ENCODE results near the gene COL24A1.

Gene COL24A1

DNA sequence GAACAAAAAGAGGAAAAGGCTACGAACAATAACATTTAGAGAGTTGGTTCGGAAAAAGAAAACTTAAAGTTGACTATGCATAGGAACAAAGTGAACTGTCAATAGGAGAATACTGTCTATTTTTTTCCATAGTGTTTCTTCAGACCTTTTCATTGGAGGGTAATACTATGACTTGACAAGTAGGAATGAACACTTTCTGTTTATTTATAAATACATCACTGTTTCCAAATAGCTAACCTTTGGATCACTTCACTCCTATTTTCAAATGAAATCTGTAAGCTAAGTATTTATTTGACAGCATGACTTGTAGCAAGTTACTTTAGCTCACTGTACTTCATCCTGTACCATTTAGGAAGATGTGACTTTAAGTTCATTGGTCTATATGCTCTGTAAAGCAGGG, 221.3 kb downstream of the COL24A1 start:
- H3K14ac ChIP-seq (ENCODE audit: low read length): no peak overlapping the region
- no peak overlapping the region for H2BK15ac ChIP-seq (ENCODE audit: low read length)
- no peak overlapping the region for H4K8ac ChIP-seq (ENCODE audit: low read depth, low read length)
- WGBS, 2 donors (ENCODE audit: extremely low coverage in 2 of 2, insufficient read length in 2 of 2, insufficient replicate concordance in 1 of 2): no CpG with 5 or more reads among the region's 2 CpGs
- H3K36me3 ChIP-seq (replicated peaks in 1 of 2; ENCODE audit: control insufficient read depth in 2 of 2, insufficient read depth in 2 of 2, low read length in 2 of 2): no peaks in the 10 kb centered on the region
- H3K4me3 ChIP-seq (ENCODE audit: low read length in 2 of 2): no peak overlapping the region
- H3K4me1 ChIP-seq (ENCODE audit: control insufficient read depth in 2 of 2, insufficient read depth in 1 of 2, low read depth in 1 of 2, low read length in 2 of 2): no peaks in the 10 kb centered on the region
- no peaks in the 10 kb centered on the region for H3K27me3 ChIP-seq (ENCODE audit: control insufficient read depth in 3 of 3, insufficient read depth in 3 of 3, low read depth in 1 of 3, low read length in 3 of 3)
- H3K4me2 ChIP-seq (ENCODE audit: insufficient read depth, low read length, poor library complexity, severe bottlenecking): no peak overlapping the region
- H3K4ac ChIP-seq (ENCODE audit: low read length): no peak overlapping the region
- DNase-seq (ENCODE audit: low spot score): no peak
- H2AK5ac ChIP-seq (ENCODE audit: low read depth, low read length): no peak overlapping the region
- H2AFZ ChIP-seq (ENCODE audit: low read length): no peak overlapping the region
- H2BK120ac ChIP-seq (ENCODE audit: low read depth, low read length): no peak overlapping the region
- no peak overlapping the region for H2BK5ac ChIP-seq (ENCODE audit: low read length)
- no peak overlapping the region for H4K91ac ChIP-seq (ENCODE audit: low read depth, low read length, poor library complexity)
- H3K23ac ChIP-seq (ENCODE audit: low read depth, low read length, poor library complexity): no peak overlapping the region
- H3K18ac ChIP-seq (ENCODE audit: low read length): no peak overlapping the region
- no peak overlapping the region for H3K9ac ChIP-seq (ENCODE audit: low read depth, low read length, poor library complexity)
- no peaks in the 10 kb centered on the region for H3K79me1 ChIP-seq (ENCODE audit: low read depth, low read length)
- H3K9me3 ChIP-seq (replicated peaks in 1 of 2; ENCODE audit: control insufficient read depth in 2 of 2, insufficient read depth in 1 of 2, low read depth in 1 of 2, low read length in 2 of 2): no peaks in the 10 kb centered on the region
- H3K27ac ChIP-seq (replicated peaks; ENCODE audit: low read length): no peak overlapping the region
- no peak overlapping the region for H2BK12ac ChIP-seq (ENCODE audit: low read length)

DNA sequence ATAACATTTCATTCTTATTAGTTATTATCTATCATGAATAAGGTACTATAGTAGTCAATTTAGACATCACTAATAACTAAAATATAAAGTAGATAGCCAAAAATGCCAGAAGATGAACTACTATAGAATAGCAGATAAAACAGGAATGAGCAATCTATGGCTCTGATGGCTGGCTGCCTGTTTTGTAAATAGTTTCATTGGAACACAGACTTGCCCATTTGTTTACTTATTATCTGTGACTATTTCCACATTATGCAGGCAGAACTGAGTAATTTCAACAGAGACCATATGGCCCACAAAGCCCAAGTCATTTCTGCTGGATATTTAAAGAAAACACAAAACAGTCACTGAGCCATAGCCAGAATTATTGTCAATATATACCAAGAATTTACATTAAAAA, 222.1 kb downstream of the COL24A1 start:
- Histone ChIP-seq H3K9me3 (replicated peaks in 1 of 2; ENCODE audit: control insufficient read depth in 2 of 2, insufficient read depth in 1 of 2, low read depth in 1 of 2, low read length in 2 of 2) (no peaks in the 10 kb centered on the region), H3K23ac (ENCODE audit: low read depth, low read length, poor library complexity) (no peak overlapping the region), H3K4me3 (ENCODE audit: low read length in 2 of 2) (no peak overlapping the region), H2BK12ac (ENCODE audit: low read length) (no peak overlapping the region), H3K18ac (ENCODE audit: low read length) (no peak overlapping the region), H2BK120ac (ENCODE audit: low read depth, low read length) (no peak overlapping the region), H3K79me1 (ENCODE audit: low read depth, low read length) (no peaks in the 10 kb centered on the region), H3K27me3 (ENCODE audit: control insufficient read depth in 3 of 3, insufficient read depth in 3 of 3, low read depth in 1 of 3, low read length in 3 of 3) (no peaks in the 10 kb centered on the region), H3K36me3 (replicated peaks in 1 of 2; ENCODE audit: control insufficient read depth in 2 of 2, insufficient read depth in 2 of 2, low read length in 2 of 2) (no peaks in the 10 kb centered on the region), H3K4ac (ENCODE audit: low read length) (no peak overlapping the region), H4K8ac (ENCODE audit: low read depth, low read length) (no peak overlapping the region), H2BK5ac (ENCODE audit: low read length) (no peak overlapping the region), H2AK5ac (ENCODE audit: low read depth, low read length) (no peak overlapping the region), H3K14ac (ENCODE audit: low read length) (no peak overlapping the region), H3K4me2 (ENCODE audit: insufficient read depth, low read length, poor library complexity, severe bottlenecking) (no peak overlapping the region), H4K91ac (ENCODE audit: low read depth, low read length, poor library complexity) (no peak overlapping the region), H2BK15ac (ENCODE audit: low read length) (no peak overlapping the region), H3K27ac (replicated peaks; ENCODE audit: low read length) (no peak overlapping the region), H3K9ac (ENCODE audit: low read depth, low read length, poor library complexity) (no peak overlapping the region), H3K4me1 (ENCODE audit: control insufficient read depth in 2 of 2, insufficient read depth in 1 of 2, low read depth in 1 of 2, low read length in 2 of 2) (no peaks in the 10 kb centered on the region), H2AFZ (ENCODE audit: low read length) (no peak overlapping the region)
- DNase-seq (ENCODE audit: low spot score): no peak

DNA sequence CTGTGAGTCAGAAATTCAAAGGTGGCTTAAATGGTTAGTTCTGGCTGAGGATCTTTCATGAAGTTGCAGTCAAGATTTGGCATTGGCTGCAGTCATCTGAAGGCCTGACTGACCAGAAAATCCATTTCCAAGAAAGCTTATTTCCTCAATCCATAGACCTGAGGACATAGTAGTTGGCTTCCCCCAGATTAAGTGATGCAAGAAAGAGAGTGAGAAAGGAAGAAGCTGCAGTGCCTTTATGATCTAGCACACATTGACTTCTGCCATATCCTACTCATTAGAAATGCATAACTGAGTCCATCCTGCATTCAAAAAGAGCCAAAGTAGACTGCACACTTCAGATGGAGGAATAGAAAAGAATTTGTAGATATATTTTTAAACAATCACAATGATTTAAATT, 222.6 kb downstream of the COL24A1 start:
- H2AK5ac ChIP-seq (ENCODE audit: low read depth, low read length): no peak overlapping the region
- H2BK120ac ChIP-seq (ENCODE audit: low read depth, low read length): no peak overlapping the region
- H3K14ac ChIP-seq (ENCODE audit: low read length): no peak overlapping the region
- H2BK12ac ChIP-seq (ENCODE audit: low read length): no peak overlapping the region
- no peak overlapping the region for H4K8ac ChIP-seq (ENCODE audit: low read depth, low read length)
- no peak overlapping the region for H4K91ac ChIP-seq (ENCODE audit: low read depth, low read length, poor library complexity)
- H3K27me3 ChIP-seq (ENCODE audit: control insufficient read depth in 3 of 3, insufficient read depth in 3 of 3, low read depth in 1 of 3, low read length in 3 of 3): no peaks in the 10 kb centered on the region
- H3K23ac ChIP-seq (ENCODE audit: low read depth, low read length, poor library complexity): no peak overlapping the region
- H3K27ac ChIP-seq (replicated peaks; ENCODE audit: low read length): no peak overlapping the region
- H3K4me2 ChIP-seq (ENCODE audit: insufficient read depth, low read length, poor library complexity, severe bottlenecking): no peak overlapping the region
- no peak for DNase-seq (ENCODE audit: low spot score)
- no peaks in the 10 kb centered on the region for H3K36me3 ChIP-seq (replicated peaks in 1 of 2; ENCODE audit: control insufficient read depth in 2 of 2, insufficient read depth in 2 of 2, low read length in 2 of 2)
- no peak overlapping the region for H3K9ac ChIP-seq (ENCODE audit: low read depth, low read length, poor library complexity)
- no peaks in the 10 kb centered on the region for H3K9me3 ChIP-seq (replicated peaks in 1 of 2; ENCODE audit: control insufficient read depth in 2 of 2, insufficient read depth in 1 of 2, low read depth in 1 of 2, low read length in 2 of 2)
- H2BK15ac ChIP-seq (ENCODE audit: low read length): no peak overlapping the region
- no peak overlapping the region for H3K4ac ChIP-seq (ENCODE audit: low read length)
- no peaks in the 10 kb centered on the region for H3K4me1 ChIP-seq (ENCODE audit: control insufficient read depth in 2 of 2, insufficient read depth in 1 of 2, low read depth in 1 of 2, low read length in 2 of 2)
- H3K18ac ChIP-seq (ENCODE audit: low read length): no peak overlapping the region
- no peak overlapping the region for H2BK5ac ChIP-seq (ENCODE audit: low read length)
- H3K79me1 ChIP-seq (ENCODE audit: low read depth, low read length): no peaks in the 10 kb centered on the region
- H3K4me3 ChIP-seq (ENCODE audit: low read length in 2 of 2): no peak overlapping the region
- H2AFZ ChIP-seq (ENCODE audit: low read length): no peak overlapping the region

DNA sequence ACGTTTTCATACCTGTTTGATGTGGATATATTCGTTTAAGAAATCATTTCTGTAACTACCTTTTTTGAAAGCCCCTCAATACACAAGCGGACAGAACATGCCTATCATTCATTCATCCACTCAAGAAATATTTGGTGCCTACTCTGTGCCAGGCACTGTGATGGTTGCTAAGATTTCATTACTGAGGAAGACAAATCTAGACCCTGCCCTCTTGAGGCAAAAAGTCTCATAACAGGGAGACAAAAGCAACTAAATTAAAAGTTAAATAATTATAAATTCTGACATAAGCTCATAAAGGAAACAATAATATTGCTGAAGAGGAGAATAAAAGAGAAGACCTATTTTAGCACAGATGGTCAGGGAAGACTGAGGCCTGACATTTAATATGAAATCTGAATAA, 244.8 kb downstream of the COL24A1 start:
- Histone ChIP-seq H2BK12ac (ENCODE audit: low read length) (no peak overlapping the region), H3K4me1 (ENCODE audit: control insufficient read depth in 2 of 2, insufficient read depth in 1 of 2, low read depth in 1 of 2, low read length in 2 of 2) (no peaks in the 10 kb centered on the region), H2AFZ (ENCODE audit: low read length) (no peak overlapping the region), H2BK120ac (ENCODE audit: low read depth, low read length) (no peak overlapping the region), H3K79me1 (ENCODE audit: low read depth, low read length) (no peaks in the 10 kb centered on the region), H4K8ac (ENCODE audit: low read depth, low read length) (no peak overlapping the region), H3K23ac (ENCODE audit: low read depth, low read length, poor library complexity) (no peak overlapping the region), H3K14ac (ENCODE audit: low read length) (no peak overlapping the region), H3K4ac (ENCODE audit: low read length) (no peak overlapping the region), H3K36me3 (replicated peaks in 1 of 2; ENCODE audit: control insufficient read depth in 2 of 2, insufficient read depth in 2 of 2, low read length in 2 of 2) (no peaks in the 10 kb centered on the region), H2AK5ac (ENCODE audit: low read depth, low read length) (no peak overlapping the region), H3K4me2 (ENCODE audit: insufficient read depth, low read length, poor library complexity, severe bottlenecking) (no peak overlapping the region), H3K27ac (replicated peaks; ENCODE audit: low read length) (no peak overlapping the region), H3K27me3 (ENCODE audit: control insufficient read depth in 3 of 3, insufficient read depth in 3 of 3, low read depth in 1 of 3, low read length in 3 of 3) (no peaks in the 10 kb centered on the region), H2BK15ac (ENCODE audit: low read length) (no peak overlapping the region), H4K91ac (ENCODE audit: low read depth, low read length, poor library complexity) (no peak overlapping the region), H3K9me3 (replicated peaks in 1 of 2; ENCODE audit: control insufficient read depth in 2 of 2, insufficient read depth in 1 of 2, low read depth in 1 of 2, low read length in 2 of 2) (no peaks in the 10 kb centered on the region), H3K9ac (ENCODE audit: low read depth, low read length, poor library complexity) (no peak overlapping the region), H3K4me3 (ENCODE audit: low read length in 2 of 2) (no peak overlapping the region), H2BK5ac (ENCODE audit: low read length) (no peak overlapping the region), H3K18ac (ENCODE audit: low read length) (no peak overlapping the region)
- WGBS, 2 donors (ENCODE audit: extremely low coverage in 2 of 2, insufficient read length in 2 of 2, insufficient replicate concordance in 1 of 2): no CpG with 5 or more reads among the region's 3 CpGs
- DNase-seq (ENCODE audit: low spot score): no peak
